COR-L47 (cell line): Measurements from ENCODE around the gene EHBP1L1.
A peak's percentile ranks its signal among the peaks of the same experiment; 100 is the strongest.

Experiments used
- DNase-seq: peaks from one replicate; lab custom pipeline; 2025; lab: John Stamatoyannopoulos, UW

The EHBP1L1 gene

GRCh38 chr11:65577756-65578109 lies 1.9 kb downstream of the EHBP1L1 start:
- DNase-seq, result no peak

DNA sequence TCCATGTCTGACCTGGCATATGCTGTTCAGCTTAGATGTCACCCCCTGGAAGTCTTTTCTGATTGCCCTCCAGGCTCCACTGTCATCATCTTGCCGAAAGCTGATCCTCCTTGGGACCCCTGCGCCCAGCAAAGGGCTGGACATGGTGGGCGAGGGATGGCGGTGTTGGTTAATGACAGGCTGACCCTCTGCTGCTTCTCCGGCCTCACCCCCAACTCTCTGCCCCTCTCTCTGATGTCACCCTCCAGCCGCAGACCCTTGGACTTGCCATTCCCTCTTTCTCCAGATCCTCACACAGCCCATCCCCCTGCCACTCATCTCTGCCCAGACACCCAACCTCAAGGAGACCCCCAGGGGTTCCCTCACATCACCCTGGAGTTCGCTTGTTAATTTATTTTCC lies 2.3 kb downstream of the EHBP1L1 start:
- DNase-seq, result no peak

DNA sequence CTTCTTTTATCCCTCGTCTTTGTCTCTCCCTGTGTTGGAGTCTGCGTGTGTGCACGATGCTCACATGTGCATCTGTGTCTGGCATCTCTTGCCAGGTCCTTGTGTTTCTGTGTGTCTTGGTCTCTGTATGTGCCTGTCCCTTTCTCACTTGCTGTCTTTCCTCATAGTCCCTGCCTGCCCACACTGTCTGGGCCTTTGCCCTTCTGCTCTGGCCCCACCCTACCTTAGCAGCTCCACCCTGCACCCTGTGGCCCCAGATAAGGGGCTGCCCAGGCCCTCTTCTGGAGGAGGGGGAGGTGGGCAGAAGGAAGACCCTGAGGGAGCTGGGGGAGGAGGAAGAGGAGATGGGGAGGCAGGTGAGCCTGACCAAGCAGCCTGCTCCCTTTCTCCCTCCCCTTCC lies 2.8 kb downstream of the EHBP1L1 start:
- DNase-seq, result no peak

GRCh38 chr11:65579291-65579690 lies 3.4 kb downstream of the EHBP1L1 start:
- DNase-seq, result no peak

GRCh38 chr11:65580031-65580692 lies 4.3 kb downstream of the EHBP1L1 start:
- no peak for DNase-seq

DNA sequence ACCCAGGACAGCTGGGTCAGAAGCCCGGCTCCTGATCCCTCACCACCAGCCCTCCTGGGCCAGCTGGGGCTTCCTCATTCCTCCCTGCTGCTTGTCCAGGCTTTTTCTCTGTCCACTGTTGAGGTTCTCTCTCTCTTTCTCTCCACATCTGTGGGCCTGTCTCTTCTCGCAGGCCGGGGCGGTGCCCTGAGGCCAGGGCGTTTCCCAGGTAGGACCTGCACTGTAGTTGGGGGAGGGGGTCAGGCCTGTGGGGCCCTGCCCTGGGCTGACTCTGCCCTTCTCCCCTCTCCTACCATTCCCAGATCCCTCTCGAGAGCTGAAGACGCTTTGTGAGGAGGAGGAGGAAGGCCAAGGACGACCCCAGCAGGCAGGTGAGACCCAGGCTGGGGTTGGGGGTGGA lies 4.9 kb downstream of the EHBP1L1 start:
- no peak for DNase-seq

DNA sequence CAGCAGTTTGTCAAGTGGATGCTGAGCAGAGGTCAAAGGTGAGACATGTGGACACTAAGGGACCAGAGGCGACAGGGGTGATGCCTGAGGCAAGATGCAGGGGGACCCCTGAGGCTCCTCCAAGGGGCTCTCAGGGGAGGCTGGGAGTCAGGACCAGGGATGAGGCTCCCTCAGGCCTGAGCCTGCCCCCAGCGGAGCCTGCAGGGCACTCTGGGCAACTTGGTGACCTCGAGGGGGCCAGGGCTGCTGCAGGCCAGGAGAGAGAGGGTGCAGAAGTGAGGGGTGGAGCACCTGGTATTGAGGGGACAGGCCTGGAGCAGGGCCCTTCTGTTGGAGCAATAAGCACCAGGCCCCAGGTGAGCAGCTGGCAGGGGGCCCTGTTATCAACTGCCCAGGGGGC lies 6.1 kb downstream of the EHBP1L1 start:
- DNase-seq, result no peak

- no peak for DNase-seq
These were observed 7.7 kb downstream of the EHBP1L1 start for GRCh38 chr11:65583589-65583988.

- DNase-seq, result no peak
These were observed 8.3 kb downstream of the EHBP1L1 start for GRCh38 chr11:65584106-65584505.

GRCh38 chr11:65584723-65585171 lies 8.9 kb downstream of the EHBP1L1 start:
- no peak for DNase-seq

DNA sequence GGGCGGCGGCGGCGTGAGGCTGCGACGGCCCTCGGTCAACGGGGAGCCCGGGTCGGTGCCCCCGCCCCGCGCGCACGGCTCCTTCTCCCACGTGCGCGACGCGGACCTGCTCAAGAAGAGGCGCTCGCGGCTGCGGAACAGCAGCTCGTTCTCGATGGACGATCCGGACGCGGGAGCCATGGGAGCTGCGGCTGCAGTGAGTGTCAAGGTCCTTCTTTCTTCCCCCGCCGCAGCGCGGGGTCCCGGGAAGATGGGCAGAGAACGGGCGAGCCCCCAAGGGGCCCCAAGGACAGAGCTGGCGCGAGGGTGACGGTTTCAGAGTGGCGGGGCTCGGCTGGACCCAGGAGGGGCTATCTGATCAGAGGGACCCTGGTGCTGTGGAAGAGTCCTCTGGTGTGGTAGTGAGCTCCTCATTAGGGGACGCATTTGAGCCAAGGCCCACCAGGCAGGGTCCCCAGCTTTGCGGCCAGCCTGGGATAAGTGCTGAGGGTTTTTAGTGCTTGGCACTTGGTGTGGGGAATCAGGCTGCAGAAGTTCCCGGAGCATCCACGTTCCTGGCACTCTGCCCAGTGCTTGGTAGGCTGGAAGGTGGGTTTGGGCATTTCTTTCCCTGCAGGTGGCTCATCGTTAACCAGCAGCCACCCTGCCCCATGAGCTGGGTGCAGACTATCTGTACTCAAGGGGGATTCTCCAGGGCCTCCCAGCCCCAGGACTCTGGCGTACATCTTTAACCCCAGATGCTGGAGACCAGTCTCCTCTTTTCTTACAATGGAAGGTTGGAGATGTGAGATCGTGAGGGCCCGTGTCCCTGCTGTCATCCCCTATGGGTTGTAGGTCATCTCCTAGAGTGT lies 9.8 kb downstream of the EHBP1L1 start:
- DNase-seq, result peak; percentile 36

DNA sequence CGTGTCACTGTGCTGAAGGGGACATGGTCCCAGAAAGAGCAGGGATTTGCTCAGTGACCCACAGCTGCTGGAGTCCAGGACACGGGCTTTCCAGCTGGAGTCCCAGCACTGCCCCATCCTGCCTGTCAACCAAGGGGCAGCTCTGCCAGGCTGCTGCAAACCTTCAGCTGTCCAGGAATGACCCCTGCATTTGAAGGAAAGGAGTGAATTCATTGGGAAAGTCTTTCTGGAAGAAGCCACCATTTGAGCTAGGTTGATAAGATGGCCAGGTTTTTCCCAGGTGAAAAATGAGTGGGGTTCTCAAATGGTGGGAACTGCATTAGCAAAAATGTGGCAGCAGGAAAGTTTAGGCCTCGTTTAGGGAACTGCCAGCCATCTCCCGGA lies 10.4 kb downstream of the EHBP1L1 start:
- DNase-seq, result no peak

- DNase-seq, result no peak
These were observed 10.8 kb downstream of the EHBP1L1 start for GRCh38 chr11:65586676-65587075.

DNA sequence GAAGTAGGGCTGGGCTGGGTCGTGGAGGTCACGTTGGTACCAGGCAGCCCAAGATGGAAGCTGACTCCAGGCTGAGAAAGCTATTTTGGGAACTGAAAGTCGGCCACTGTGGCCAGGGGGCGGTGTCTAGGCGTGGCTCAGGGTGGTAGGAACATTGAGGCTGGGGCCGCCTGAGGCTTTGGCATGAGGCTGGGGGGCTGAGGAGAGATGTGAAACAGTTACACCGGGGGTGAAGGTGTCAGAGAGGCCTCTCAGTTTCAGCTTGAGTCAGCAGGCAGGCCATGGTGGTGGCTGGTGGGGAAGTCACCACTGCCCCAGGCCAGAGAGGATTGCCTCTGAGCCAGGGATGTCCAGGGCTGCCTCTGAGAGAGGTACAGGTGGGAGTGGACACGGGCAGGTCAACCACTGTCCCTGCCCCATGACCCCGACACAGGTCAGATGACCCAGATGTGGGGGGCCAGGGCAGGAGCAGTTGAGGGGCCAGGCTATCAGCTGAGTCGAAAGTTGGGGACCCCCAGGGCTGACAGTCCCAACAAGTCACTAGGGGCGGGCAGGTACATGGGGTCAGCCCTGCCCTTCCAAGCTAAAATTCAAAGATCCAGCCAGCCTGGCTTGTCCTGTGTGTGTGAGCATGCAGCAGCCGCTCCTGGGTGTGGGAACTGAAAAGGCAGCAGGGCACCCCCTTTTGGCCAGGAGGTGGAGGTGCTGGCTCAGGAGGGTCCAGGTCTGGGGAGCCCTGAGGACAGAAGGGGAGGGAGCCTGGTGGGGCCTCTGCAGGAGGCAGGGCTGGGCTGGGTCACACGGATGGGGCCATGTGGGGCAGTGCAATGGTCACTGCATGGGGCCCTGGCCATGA lies 12.6 kb downstream of the EHBP1L1 start:
- peak; percentile 16 for DNase-seq

GRCh38 chr11:65589444-65590239 lies 13.8 kb downstream of the EHBP1L1 start:
- no peak for DNase-seq

DNA sequence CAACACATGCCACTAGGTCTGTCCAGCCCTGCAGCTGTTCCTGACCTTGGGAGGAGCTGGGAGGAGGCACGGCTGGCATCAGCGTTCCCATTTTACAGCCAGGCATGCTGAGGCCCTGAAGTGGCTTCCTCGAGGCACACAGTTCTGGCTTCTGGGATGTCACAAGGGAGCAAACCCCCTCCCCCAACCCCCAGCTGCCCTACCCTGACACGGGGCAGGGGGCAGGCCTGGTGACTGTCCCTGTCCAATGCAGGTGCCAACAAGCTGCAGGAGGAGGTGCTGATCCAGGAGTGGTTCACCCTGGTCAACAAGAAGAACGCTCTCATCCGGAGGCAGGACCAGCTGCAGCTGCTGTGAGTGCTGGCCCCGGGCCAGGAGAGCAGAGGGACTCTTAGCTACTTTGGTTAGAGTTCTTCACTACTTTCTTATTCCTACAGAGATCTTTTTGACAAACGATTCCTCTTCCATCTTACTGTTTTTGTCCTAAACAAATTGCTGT lies 14.4 kb downstream of the EHBP1L1 start:
- peak; percentile 53 for DNase-seq

- DNase-seq, result no peak
These were observed 16.3 kb downstream of the EHBP1L1 start for GRCh38 chr11:65591939-65592857.

DNA sequence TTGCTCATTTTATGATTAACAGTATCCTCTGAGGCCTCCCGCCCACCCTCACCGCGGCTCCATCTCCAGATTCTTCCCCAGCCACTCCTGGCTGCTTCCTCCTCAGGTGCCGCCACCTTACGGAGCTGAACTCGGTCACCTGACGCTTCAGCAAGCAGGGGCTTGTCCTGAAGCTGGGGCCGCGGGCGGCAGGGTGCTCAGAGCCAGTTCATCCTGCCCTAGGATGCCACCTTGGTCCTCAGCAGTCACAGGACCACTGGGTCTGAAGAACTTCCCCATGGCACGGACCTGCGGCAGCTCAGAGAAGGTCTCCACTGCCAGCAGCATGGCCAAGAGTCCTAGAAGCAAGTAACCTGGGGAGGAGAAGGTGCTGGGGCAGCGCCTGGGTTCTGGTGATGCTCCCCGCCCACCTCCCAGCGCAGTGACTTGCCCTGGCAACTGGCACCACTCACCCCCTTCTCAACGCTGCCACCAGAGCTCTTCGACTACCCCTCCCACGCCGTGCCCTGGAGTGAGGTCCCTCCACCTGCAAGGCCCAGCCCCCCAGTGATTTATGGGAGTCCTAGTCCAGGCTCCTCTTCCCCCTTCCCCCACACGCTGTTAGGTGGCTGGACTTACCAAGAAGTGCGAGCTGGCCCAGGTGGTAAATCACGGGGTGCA lies 17.1 kb downstream of the EHBP1L1 start:
- DNase-seq, result no peak

DNA sequence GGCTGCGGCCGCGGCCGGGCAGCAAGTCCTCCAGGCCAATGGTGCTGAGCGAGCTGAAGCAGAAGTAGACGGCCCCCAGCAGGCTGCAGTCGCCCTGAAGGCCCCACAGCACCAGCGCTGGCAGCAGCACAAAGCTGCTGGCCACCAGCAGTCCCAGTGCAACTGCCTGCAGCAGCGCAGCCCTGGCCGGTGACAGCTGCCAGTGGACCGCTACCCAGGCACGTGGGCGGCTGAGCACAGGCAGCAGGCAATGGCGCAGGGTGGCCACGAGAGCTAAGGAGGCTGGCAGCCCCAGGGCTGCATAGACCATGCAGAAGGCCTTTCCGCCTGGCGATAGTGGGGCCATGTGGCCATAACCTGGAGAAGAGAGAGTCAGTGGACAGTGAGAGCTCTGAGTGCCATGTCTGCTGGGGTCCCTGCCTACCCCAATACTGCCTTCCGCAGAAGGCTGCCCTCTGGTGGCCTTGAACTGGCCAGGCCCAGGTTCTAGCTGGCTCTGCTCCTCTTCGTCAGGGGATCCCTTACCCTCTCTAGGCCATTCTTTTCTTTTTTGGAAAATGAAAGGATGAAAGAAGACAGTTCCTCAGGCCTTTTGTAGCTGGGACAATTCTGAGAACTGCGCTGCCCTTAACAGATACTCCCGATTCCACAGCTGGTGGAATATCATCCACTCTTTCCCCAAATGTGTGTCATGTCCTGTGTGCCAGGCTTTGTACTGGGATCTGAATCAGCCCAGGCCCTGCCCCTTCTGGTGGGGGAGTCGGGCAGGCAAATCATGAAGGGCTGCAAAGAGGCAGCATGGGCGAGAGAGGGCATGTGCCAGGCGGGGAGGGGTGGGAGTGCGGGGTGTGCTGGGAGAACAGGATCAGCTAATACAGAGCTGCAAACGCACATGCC lies 17.9 kb downstream of the EHBP1L1 start:
- DNase-seq, result no peak
